SK-N-SH treated with all-trans-retinoic acid at 6 μM for 48 hours (cell line): ENCODE data around the gene ACVR1B.

ENCODE experiments used
- ARNTL ChIP-seq: fragments of 450-650 bp; formaldehyde crosslinking; IDR thresholded peaks from 2 replicates; pipeline ENCODE4 v1.5.0; 2020; ENCODE audit warnings: low read depth, mild to moderate bottlenecking, moderate library complexity, borderline replicate concordance
- ESRRG ChIP-seq: fragments of 250-450 bp; sonication (Bioruptor Pico); IDR thresholded peaks from 2 replicates; pipeline ENCODE4 v1.6.1; 2021; ENCODE audit warnings: mild to moderate bottlenecking
- OSR1 ChIP-seq: fragments of 250-450 bp; sonication (Bioruptor Pico); IDR thresholded peaks from 2 replicates; pipeline ENCODE4 v1.8.0; 2022; ENCODE audit warnings: moderate library complexity, mild to moderate bottlenecking, inconsistent platforms
- PATZ1 ChIP-seq: fragments of 250-450 bp; sonication (Bioruptor Pico); IDR thresholded peaks from 2 replicates; pipeline ENCODE4 v1.8.0; 2020; ENCODE audit warnings: mild to moderate bottlenecking, moderate library complexity, borderline replicate concordance
- POU6F1 ChIP-seq: fragments of 250-450 bp; sonication (Bioruptor Pico); IDR thresholded peaks from 2 replicates; pipeline ENCODE4 v1.8.0; 2021; ENCODE audit warnings: low read depth, mild to moderate bottlenecking, moderate library complexity, borderline replicate concordance
- SNAI2 ChIP-seq: fragments of 250-450 bp; sonication (Bioruptor Pico); IDR thresholded peaks from 2 replicates; pipeline ENCODE4 v1.5.0; 2020; ENCODE audit warnings: mild to moderate bottlenecking, moderate library complexity
- TOX ChIP-seq: fragments of 250-450 bp; sonication (Bioruptor Pico); IDR thresholded peaks from 2 replicates; pipeline ENCODE4 v1.8.0; 2021; ENCODE audit warnings: mild to moderate bottlenecking, moderate library complexity, borderline replicate concordance
- ZFP30 ChIP-seq: fragments of 450-650 bp; formaldehyde crosslinking; IDR thresholded peaks from 2 replicates; pipeline ENCODE4 v1.5.0; 2022; ENCODE audit warnings: mild to moderate bottlenecking, moderate library complexity
- ZNF70 ChIP-seq: fragments of 450-650 bp; formaldehyde crosslinking; IDR thresholded peaks from 2 replicates; pipeline ENCODE4 v1.5.0; 2020; ENCODE audit warnings: mild to moderate bottlenecking, moderate library complexity
- TF ChIP-seq, protein P1 (sequence below): fragments of 250-450 bp; sonication (Bioruptor Pico); IDR thresholded peaks from 2 replicates; pipeline ENCODE4 v1.5.1; 2021; ENCODE audit warnings: mild to moderate bottlenecking, moderate library complexity
- TF ChIP-seq, protein P2 (sequence below): fragments of 250-450 bp; sonication (Bioruptor Pico); IDR thresholded peaks from 2 replicates; pipeline ENCODE4 v1.5.1; 2020; ENCODE audit warnings: low read depth, mild to moderate bottlenecking, moderate library complexity

DNA sequence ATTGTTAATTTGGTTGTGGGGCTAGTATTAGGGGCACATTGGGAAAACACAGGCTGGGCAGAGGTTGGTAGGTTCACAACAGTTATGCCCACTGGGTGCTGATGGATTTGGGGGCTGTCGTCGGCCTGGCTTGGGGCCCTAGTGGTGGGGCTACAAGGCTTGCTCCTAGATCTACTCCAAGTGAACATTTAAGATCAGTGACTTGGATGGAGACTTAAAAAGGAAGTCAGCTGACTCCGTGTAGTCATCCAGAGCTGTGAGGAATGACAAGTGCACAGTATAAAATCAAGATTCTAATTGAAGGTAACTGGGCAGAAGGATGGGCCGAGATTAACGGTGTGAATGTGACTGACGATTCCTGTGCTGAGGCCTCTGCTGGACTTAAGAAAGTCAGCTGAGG is 86.9 kb downstream of the ACVR1B start:
- TF ChIP-seq PATZ1 (CRISPR knock-in tag) = no peak
- no peak for TF ChIP-seq ESRRG (CRISPR knock-in tag)
- TF ChIP-seq OSR1 (CRISPR knock-in tag) = no peak
- no peak for TF ChIP-seq ARNTL
- no peak for TF ChIP-seq ZNF70 (CRISPR knock-in tag)
- TF ChIP-seq, protein P1, sequence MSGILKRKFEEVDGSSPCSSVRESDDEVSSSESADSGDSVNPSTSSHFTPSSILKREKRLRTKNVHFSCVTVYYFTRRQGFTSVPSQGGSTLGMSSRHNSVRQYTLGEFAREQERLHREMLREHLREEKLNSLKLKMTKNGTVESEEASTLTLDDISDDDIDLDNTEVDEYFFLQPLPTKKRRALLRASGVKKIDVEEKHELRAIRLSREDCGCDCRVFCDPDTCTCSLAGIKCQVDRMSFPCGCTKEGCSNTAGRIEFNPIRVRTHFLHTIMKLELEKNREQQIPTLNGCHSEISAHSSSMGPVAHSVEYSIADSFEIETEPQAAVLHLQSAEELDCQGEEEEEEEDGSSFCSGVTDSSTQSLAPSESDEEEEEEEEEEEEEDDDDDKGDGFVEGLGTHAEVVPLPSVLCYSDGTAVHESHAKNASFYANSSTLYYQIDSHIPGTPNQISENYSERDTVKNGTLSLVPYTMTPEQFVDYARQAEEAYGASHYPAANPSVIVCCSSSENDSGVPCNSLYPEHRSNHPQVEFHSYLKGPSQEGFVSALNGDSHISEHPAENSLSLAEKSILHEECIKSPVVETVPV (CRISPR knock-in tag) = no peak
- TF ChIP-seq POU6F1 (CRISPR knock-in tag) = no peak
- TF ChIP-seq, protein P2, sequence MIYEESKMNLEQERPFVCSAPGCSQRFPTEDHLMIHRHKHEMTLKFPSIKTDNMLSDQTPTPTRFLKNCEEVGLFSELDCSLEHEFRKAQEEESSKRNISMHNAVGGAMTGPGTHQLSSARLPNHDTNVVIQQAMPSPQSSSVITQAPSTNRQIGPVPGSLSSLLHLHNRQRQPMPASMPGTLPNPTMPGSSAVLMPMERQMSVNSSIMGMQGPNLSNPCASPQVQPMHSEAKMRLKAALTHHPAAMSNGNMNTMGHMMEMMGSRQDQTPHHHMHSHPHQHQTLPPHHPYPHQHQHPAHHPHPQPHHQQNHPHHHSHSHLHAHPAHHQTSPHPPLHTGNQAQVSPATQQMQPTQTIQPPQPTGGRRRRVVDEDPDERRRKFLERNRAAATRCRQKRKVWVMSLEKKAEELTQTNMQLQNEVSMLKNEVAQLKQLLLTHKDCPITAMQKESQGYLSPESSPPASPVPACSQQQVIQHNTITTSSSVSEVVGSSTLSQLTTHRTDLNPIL (CRISPR knock-in tag) = no peak
- TF ChIP-seq ZFP30 (CRISPR knock-in tag) = no peak
- TF ChIP-seq TOX (CRISPR knock-in tag) = no peak
- no peak for TF ChIP-seq SNAI2
